Breast epithelium (tissue), 4 donors: Measurements from ENCODE around the gene FYN. TPM values are rescaled to one million over a fixed set of nuclear protein-coding genes. Genes with fewer than 3 reads are reported as not detected.

Experiments used
- DNase-seq, 2 donors: peaks; one replicate each; pipeline ENCODE4 v3.0.0-alpha.2; 2019; ENCODE audit warnings: low spot score in 2 of 2
- H3K27ac ChIP-seq, 2 donors: fragments of 200-600 bp; sonication (generic) in 1 of 2; one replicate each; pipeline ENCODE4 v1.5.1; 2016 to 2019; ENCODE audit warnings: mild to moderate bottlenecking in 1 of 2
- H3K27me3 ChIP-seq, 2 donors: fragments of 200-600 bp; sonication (generic) in 1 of 2; one replicate each; pipeline versions ENCODE4 v1.5.1 to v1.6.0; 2017 to 2019; ENCODE audit warnings: control low read depth in 1 of 2, mild to moderate bottlenecking in 1 of 2
- H3K36me3 ChIP-seq: fragments of 200-600 bp; one replicate; pipeline ENCODE4 v1.5.1; 2019
- H3K4me1 ChIP-seq, 2 donors: fragments of 200-600 bp; sonication (generic); one replicate each; pipeline ENCODE4 v1.5.1; 2016 to 2019; ENCODE audit warnings: control low read depth in 1 of 2
- H3K4me3 ChIP-seq, 3 donors: fragments of 200-600 bp; sonication (generic); 1 replicate in 2 of 3; 2 replicates in 1 of 3; pipeline ENCODE4 v1.5.1; 2016 to 2019; ENCODE audit warnings: mild to moderate bottlenecking in 3 of 3, moderate library complexity in 2 of 3
- H3K9me3 ChIP-seq, 2 donors: fragments of 200-600 bp; sonication (generic) in 1 of 2; one replicate each; pipeline ENCODE4 v1.5.1; 2016 to 2019; ENCODE audit warnings: control low read depth in 1 of 2
- CTCF ChIP-seq, 3 donors: fragments of 450-650 bp; IDR thresholded peaks; one replicate each; pipeline ENCODE4 v1.5.1; 2016 to 2017; ENCODE audit warnings: antibody characterized with exemption in 3 of 3, mild to moderate bottlenecking in 3 of 3, moderate library complexity in 3 of 3
- POLR2A ChIP-seq: fragments of 450-650 bp; IDR thresholded peaks from one replicate; pipeline ENCODE4 v1.6.1; 2016; ENCODE audit warnings: antibody characterized with exemption, mild to moderate bottlenecking, moderate library complexity
- POLR2AphosphoS5 ChIP-seq, 3 donors: sonication (generic); formaldehyde crosslinking; IDR thresholded peaks; one replicate each; pipeline ENCODE4 v1.6.1; 2017; ENCODE audit warnings: antibody characterized with exemption in 3 of 3
- intact Hi-C: fragments of 100-400 bp; cut with DNase I; formaldehyde crosslinking; loops from one replicate; pipeline ENCODE4 v1.15.1; 2023; ENCODE audit warnings: low total_unique reads
- total RNA-seq, 3 donors: library from RNA; depleted of rRNA; stranded (reverse); fragments of >200 nt; gene quantifications; one replicate each; pipeline ENCODE4 v1.1.0, GENCODE V29; 2016

Gene FYN
- total RNA-seq, 3 donors from 2014 or later, result 44.8 to 209 (median 111) TPM

GRCh38 chr6:111806561-111807497 lies 66.4 kb downstream of the FYN start:
- Histone ChIP-seq H3K36me3 (no peaks in the 10 kb centered on the region), H3K4me1 (no peaks in the 10 kb centered on the region), H3K27me3 (no peaks in the 10 kb centered on the region), H3K27ac (peak overlapping the region in 1 of 2 donors; percentile 38), H3K4me3 (no peak overlapping the region), H3K9me3 (no peaks in the 10 kb centered on the region)
- TF ChIP-seq CTCF (IDR thresholded peaks at IDR 0.05), result no peak
- TF ChIP-seq POLR2AphosphoS5 (IDR thresholded peaks at IDR 0.05), result no peak
- no peak for TF ChIP-seq POLR2A
- DNase-seq, result no peak
- intact Hi-C loops, result no loop called here

GRCh38 chr6:111806165-111806547 lies 67.1 kb downstream of the FYN start:
- Histone ChIP-seq H3K9me3 (no peaks in the 10 kb centered on the region), H3K4me3 (no peak overlapping the region), H3K4me1 (no peaks in the 10 kb centered on the region), H3K27ac (peak overlapping the region in 1 of 2 donors; percentile 38), H3K36me3 (no peaks in the 10 kb centered on the region), H3K27me3 (no peaks in the 10 kb centered on the region)
- TF ChIP-seq POLR2AphosphoS5 (IDR thresholded peaks at IDR 0.05), result no peak
- no peak for TF ChIP-seq CTCF (IDR thresholded peaks at IDR 0.05)
- no peak for TF ChIP-seq POLR2A
- intact Hi-C loops, result no loop called here
- DNase-seq, result no peak

- intact Hi-C loops, result no loop called here
- Histone ChIP-seq H3K9me3 (no peaks in the 10 kb centered on the region), H3K27me3 (no peaks in the 10 kb centered on the region), H3K27ac (peak overlapping the region in 1 of 2 donors; percentile 58), H3K4me3 (no peak overlapping the region), H3K36me3 (no peaks in the 10 kb centered on the region), H3K4me1 (no peaks in the 10 kb centered on the region)
- DNase-seq, result no peak
- TF ChIP-seq CTCF (IDR thresholded peaks at IDR 0.05), result no peak
- no peak for TF ChIP-seq POLR2A
Observed at GRCh38 chr6:111805511-111806164, 67.6 kb downstream of the FYN start.

GRCh38 chr6:111804627-111805235 lies 68.5 kb downstream of the FYN start:
- peak overlapping the region; percentile 56 to 58 for H3K27ac ChIP-seq
- no peaks in the 10 kb centered on the region for H3K4me1 ChIP-seq
- no peaks in the 10 kb centered on the region for H3K9me3 ChIP-seq
- DNase-seq, result no peak
- H3K4me3 ChIP-seq, result no peak overlapping the region
- TF ChIP-seq CTCF (IDR thresholded peaks at IDR 0.05), result no peak
- TF ChIP-seq POLR2AphosphoS5 (IDR thresholded peaks at IDR 0.05), result no peak
- no peak for TF ChIP-seq POLR2A
- intact Hi-C loops, result no loop called here
- no peaks in the 10 kb centered on the region for H3K27me3 ChIP-seq
- H3K36me3 ChIP-seq, result no peaks in the 10 kb centered on the region
